VCaP (cell line): ENCODE data around the gene RABGAP1L.

Source experiments
- H3K27ac ChIP-seq: fragments of 450-650 bp; 2 replicates; pipeline ENCODE4 v1.5.1; 2017
- TF ChIP-seq, protein P1 (sequence below): fragments of 450-650 bp; conservative IDR thresholded peaks from 2 replicates; pipeline ENCODE4 v1.5.1; 2017; ENCODE audit warnings: mild to moderate bottlenecking, moderate library complexity

Gene RABGAP1L

DNA sequence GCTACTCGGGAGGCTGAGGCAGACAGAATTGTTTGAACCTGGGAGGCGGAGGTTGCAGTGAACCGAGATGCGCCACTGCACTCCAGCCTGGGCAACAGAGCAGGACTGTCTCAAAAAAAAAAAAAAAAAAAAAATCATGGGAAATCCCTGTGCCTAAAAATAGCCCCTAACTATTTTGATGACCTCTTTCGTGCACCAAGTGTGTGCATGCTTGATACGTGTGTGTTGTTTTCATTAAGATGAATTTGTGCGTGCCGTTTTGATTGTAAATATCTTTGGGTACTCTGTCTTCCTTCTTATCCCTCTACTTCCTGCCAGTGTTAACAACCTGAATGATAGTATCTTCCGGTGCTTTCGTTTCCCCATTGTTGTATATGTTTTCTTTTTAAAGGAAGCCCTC is 850.2 kb downstream of the RABGAP1L start:
- TF ChIP-seq, protein P1, sequence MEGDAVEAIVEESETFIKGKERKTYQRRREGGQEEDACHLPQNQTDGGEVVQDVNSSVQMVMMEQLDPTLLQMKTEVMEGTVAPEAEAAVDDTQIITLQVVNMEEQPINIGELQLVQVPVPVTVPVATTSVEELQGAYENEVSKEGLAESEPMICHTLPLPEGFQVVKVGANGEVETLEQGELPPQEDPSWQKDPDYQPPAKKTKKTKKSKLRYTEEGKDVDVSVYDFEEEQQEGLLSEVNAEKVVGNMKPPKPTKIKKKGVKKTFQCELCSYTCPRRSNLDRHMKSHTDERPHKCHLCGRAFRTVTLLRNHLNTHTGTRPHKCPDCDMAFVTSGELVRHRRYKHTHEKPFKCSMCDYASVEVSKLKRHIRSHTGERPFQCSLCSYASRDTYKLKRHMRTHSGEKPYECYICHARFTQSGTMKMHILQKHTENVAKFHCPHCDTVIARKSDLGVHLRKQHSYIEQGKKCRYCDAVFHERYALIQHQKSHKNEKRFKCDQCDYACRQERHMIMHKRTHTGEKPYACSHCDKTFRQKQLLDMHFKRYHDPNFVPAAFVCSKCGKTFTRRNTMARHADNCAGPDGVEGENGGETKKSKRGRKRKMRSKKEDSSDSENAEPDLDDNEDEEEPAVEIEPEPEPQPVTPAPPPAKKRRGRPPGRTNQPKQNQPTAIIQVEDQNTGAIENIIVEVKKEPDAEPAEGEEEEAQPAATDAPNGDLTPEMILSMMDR = no peak
- H3K27ac ChIP-seq = peak overlapping the region; percentile 25

DNA sequence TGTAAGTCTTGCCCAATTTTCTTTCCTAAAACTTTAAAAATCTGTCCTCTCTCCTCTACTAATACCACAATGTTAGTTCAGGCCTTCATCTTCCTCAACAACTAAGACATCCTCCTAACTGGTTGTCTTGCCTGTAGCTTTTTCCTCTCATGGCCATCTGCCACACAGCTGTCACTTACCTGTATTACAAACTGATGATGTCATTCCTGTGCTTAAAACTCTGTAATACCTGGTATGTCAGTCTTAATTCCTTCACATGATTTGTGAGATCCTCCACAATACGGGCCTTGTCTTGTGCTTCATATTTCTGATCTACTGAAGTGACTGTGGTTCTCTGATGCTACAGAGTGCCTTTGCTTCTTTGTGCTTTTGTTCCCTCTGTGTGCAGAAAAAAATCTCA is 854.1 kb downstream of the RABGAP1L start:
- no peak overlapping the region for H3K27ac ChIP-seq
- TF ChIP-seq, protein P1 = no peak

DNA sequence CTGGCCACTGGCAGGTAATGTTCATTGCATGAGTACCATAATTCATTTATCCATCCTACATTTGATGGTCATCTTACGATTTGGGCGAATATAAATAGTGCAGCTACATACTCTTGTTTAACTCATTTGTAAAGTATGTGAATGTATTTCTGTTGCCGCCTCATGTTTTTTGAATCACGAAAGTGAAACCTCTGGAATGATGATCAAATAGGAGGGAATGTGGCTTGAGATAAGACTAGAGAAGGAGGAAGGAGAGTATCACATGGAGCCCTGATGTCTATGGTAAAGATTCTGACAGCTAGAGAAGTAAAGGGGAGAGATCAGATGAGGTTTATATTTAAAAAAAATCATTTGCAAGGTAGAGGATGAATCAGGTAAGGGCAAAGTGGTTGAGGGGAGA is 855.9 kb downstream of the RABGAP1L start:
- no peak overlapping the region for H3K27ac ChIP-seq
- TF ChIP-seq, protein P1 = no peak

DNA sequence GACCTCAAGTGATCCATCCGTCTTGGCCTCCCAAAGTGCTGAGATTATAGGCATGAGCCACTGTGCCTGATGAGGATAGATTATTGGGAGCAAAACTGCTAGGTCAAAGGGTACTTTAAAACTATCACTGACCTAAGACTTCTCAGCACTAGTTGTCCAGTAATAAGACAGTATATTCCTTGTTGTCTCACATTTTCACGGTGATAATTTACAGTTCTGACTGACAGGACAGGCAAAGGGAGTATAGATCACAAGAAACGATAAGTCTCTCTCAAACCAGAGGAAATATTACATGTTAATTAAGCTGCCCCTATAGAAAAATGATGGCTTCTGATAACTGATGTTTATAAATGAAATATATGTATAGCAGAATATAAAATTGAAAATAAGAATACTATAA is 860.2 kb downstream of the RABGAP1L start:
- TF ChIP-seq, protein P1 = no peak
- H3K27ac ChIP-seq = no peak overlapping the region

DNA sequence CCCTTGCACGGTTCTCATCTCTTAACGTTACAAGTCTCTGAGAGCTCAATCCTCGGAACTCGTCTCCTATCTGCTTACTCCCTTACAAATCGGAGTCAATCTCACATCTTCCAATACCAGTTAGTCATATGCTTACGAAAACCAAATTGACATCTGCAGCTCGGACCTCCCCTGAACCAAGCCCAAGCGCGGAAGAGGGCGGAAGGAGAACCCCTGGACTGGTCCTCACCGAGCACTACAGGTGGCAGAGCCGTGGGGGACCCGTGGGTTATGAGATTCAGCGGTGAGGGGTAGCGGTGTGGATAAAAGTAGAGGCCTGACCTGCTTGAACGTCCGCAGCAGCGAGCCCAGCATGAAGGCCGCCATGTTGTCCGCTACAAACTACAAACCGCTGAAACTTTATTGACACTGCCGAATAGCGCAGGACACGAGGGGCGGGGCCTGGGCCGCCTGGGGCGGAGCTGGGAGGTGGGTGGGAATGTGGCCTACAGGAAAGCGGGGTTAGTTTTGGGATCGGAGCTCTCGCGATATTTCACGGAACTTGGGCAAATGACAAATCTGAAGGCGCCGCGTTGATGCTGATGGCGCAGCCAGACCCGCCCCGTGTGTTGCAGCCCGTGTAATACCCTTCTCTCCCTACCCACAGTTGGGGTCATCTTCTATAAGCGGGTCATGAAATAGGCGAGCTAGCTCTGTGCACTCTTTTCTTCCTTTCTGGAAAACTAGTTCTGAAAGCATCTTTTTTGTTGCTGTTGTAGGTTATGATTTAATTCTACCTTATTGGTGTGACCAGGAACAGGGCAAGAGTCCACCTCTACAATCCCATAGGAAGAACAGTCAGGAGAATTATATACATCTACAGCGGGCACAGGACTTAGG is 864.0 kb downstream of the RABGAP1L start, which contains the start of gene MRPS14:
Gene MRPS14 (minus strand): TSS at position 383 of the 879 bp plus-strand sequence. CDS start 17 bp downstream, at position 366.
- TF ChIP-seq, protein P1 = no peak
- peak within 1 kb of the TSS; percentile 81 for H3K27ac ChIP-seq

DNA sequence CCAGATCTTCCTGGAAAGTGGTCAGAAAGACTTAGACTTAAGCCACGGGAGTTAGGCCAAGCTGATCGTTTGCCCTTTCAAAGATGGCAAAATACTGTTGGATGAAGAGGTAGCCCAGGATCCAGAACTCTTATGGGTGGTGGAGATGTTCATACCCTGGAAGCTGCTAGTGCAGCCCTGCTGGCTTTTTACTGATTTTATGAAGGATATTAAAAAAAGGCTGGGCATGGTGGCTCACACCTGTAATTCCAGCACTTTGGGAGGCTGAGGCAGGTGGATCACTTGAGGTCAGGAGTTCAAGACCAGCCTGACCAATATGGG is 864.6 kb downstream of the RABGAP1L start:
- peak overlapping the region; percentile 81 for H3K27ac ChIP-seq

DNA sequence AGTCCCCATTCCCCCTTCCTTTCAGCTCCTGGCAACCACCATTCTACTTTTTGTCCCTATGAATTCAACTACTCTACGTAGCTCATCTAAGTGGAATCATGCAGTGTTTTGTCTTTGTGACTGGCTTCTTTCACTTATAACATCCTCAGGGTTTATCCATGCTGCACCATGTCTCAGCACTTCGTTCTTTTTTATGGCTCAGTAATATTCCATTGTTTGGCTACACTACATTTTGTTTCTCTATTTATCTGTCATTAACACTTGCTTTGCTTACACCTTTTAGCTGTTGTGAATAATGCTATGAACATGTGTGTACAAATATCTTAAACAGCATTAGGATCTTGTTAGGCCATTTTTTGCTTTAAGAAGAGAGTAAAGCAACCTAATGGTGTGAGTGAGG is 865.5 kb downstream of the RABGAP1L start:
- no peak overlapping the region for H3K27ac ChIP-seq
- TF ChIP-seq, protein P1 = no peak

DNA sequence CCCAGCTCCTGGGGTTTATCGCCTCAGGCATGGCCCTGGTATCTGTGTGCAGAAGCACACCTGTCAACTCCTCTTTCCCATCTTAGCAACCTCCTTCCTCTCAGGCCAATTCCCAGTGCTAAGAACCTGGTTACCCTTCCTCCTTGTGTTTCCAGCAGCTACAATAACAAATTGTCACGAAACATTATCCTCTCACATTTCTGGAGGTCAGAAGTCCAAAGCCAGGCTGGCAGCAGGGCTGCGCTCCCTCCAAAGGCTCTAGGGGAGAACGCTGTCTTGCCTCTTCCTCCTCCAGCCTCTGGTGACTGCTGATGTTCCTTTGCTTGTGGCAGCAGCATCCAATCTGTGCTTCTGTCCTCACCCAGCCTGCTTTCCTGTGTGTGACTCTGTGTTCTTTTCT is 874.6 kb downstream of the RABGAP1L start:
- TF ChIP-seq, protein P1 = no peak
- H3K27ac ChIP-seq = no peak overlapping the region
